Small intestine (tissue), 7 donors: ENCODE data around the gene LECT2. TPM values are rescaled to one million over a fixed set of nuclear protein-coding genes. Genes with fewer than 3 reads are reported as not detected.

Source experiments
- DNase-seq, 2 donors: peaks; one replicate each; pipeline versions ENCODE4 v3.0.0 to v3.0.0-alpha.2; 2013
- FAIRE-seq: peaks from 2 replicates; lab custom pipeline; 2012; peaks lifted over from hg19 to GRCh38; lab: Jason Lieb, UNC
- H3K27ac ChIP-seq, 3 donors: one replicate each; pipeline ENCODE4 v1.5.1; 2013; ENCODE audit warnings: low read length in 2 of 3, mild to moderate bottlenecking in 2 of 3, control low read depth in 1 of 3, inconsistent platforms in 1 of 3, low read depth in 1 of 3, moderate library complexity in 1 of 3
- H3K27me3 ChIP-seq, 3 donors: one replicate each; pipeline ENCODE4 v1.6.1; 2013; ENCODE audit warnings: low read length in 3 of 3, inconsistent platforms in 1 of 3; ENCODE audit not compliant: control insufficient read depth in 3 of 3, insufficient read depth in 3 of 3
- H3K36me3 ChIP-seq, 3 donors: one replicate each; pipeline ENCODE4 v1.6.1; 2013; ENCODE audit warnings: low read length in 3 of 3, inconsistent platforms in 1 of 3, low read depth in 1 of 3, mild to moderate bottlenecking in 1 of 3, moderate library complexity in 1 of 3; ENCODE audit not compliant: control insufficient read depth in 3 of 3, insufficient read depth in 2 of 3
- H3K4me1 ChIP-seq, 3 donors: one replicate each; pipeline ENCODE4 v1.6.1; 2013; ENCODE audit warnings: low read length in 2 of 3, inconsistent platforms in 1 of 3, low read depth in 1 of 3, mild to moderate bottlenecking in 1 of 3, moderate library complexity in 1 of 3; ENCODE audit not compliant: control insufficient read depth in 3 of 3, insufficient read depth in 2 of 3
- H3K4me3 ChIP-seq, 3 donors: one replicate each; pipeline ENCODE4 v1.5.1; 2013; ENCODE audit warnings: low read length in 3 of 3, control low read depth in 1 of 3, inconsistent platforms in 1 of 3, low read depth in 1 of 3, mild to moderate bottlenecking in 1 of 3, moderate library complexity in 1 of 3
- H3K9me3 ChIP-seq, 2 donors: one replicate each; pipeline ENCODE4 v1.6.1; 2013; ENCODE audit warnings: low read depth in 1 of 2, low read length in 1 of 2; ENCODE audit not compliant: control insufficient read depth in 2 of 2, insufficient read depth in 1 of 2
- WGBS, 3 donors: extraction: QIAGEN DNeasy Blood & Tissue Kit; methylation state at CpG; one replicate each; pipeline ENCODE4 v1.1.7; 2013; 5-methylcytosine and 5-hydroxymethylcytosine counted together
- polyA plus RNA-seq, 4 donors: library from polyadenylated mRNA; stranded (reverse) in 3 of 4; unstranded in 1 of 4; fragments of 200-250 nt in 3 of 4; fragments of 120-200 nt in 1 of 4; gene quantifications; one replicate each; pipeline versions ENCODE4 v1.2.1 to v1.2.3, GENCODE V29; 2013
- donor health status: healthy with polysubstance abuse.
- donor health status: control.
- donor health status: control.
- donor health status: Bipolar disorder and iron deficiency.
- donor health status: healthy.

The LECT2 gene
- polyA plus RNA-seq, 4 donors, result not detected

- Histone ChIP-seq H3K27me3 (no peaks in the 10 kb centered on the region), H3K4me3 (no peak overlapping the region), H3K27ac (no peak overlapping the region), H3K4me1 (no peaks in the 10 kb centered on the region), H3K9me3 (no peaks in the 10 kb centered on the region), H3K36me3 (no peaks in the 10 kb centered on the region)
- 69 to 84% (median 83%) methylated on average over 1 of the region's 1 CpG for WGBS, 3 donors
- FAIRE-seq (no peak), DNase-seq (no peak)
These were observed 10.0 kb upstream of the LECT2 start for GRCh38 chr5:135964670-135965320.

GRCh38 chr5:135955525-135955924 lies 742 bp upstream of the LECT2 start:
- WGBS, 3 donors, result 80 to 92% (median 82%) methylated on average over 4 of the region's 4 CpGs
- Histone ChIP-seq H3K27me3 (no peaks in the 10 kb centered on the region), H3K4me1 (peaks cover 0 to 5% (median 0%) of the 10 kb centered on the region in 3 donors), H3K4me3 (no peak overlapping the region), H3K27ac (no peak overlapping the region), H3K9me3 (no peaks in the 10 kb centered on the region), H3K36me3 (no peaks in the 10 kb centered on the region)
- DNase-seq (no peak), FAIRE-seq (no peak)

GRCh38 chr5:135953850-135954249 lies 933 bp downstream of the LECT2 start:
- Histone ChIP-seq H3K4me3 (no peak overlapping the region), H3K36me3 (no peaks in the 10 kb centered on the region), H3K27ac (no peak overlapping the region), H3K27me3 (no peaks in the 10 kb centered on the region), H3K4me1 (peaks cover 0 to 5% (median 0%) of the 10 kb centered on the region in 3 donors), H3K9me3 (no peaks in the 10 kb centered on the region)
- no peak for FAIRE-seq
- 74 to 78% (median 77%) methylated on average over 2 of the region's 2 CpGs for WGBS, 3 donors
- no peak for DNase-seq

GRCh38 chr5:135952683-135953082 lies 2.1 kb downstream of the LECT2 start:
- 84 to 89% (median 84%) methylated on average over 4 of the region's 4 CpGs for WGBS, 3 donors
- H3K4me3 ChIP-seq, result no peak overlapping the region
- FAIRE-seq, result no peak

GRCh38 chr5:135951807-135952206 lies 3.0 kb downstream of the LECT2 start:
- WGBS, 3 donors, result 17 to 59% (median 27%) methylated on average over 6 of the region's 6 CpGs
- DNase-seq, result peak in 1 of 2 donors; percentile 13
- H3K9me3 ChIP-seq, result no peaks in the 10 kb centered on the region
- FAIRE-seq, result no peak
- no peak overlapping the region for H3K27ac ChIP-seq
- H3K4me1 ChIP-seq, result peaks cover 0 to 5% (median 0%) of the 10 kb centered on the region in 3 donors
- no peaks in the 10 kb centered on the region for H3K36me3 ChIP-seq
- no peaks in the 10 kb centered on the region for H3K27me3 ChIP-seq
- no peak overlapping the region for H3K4me3 ChIP-seq

More at GRCh38 chr5:135952683-135953082, 2.1 kb downstream of the LECT2 start:
- no peak for DNase-seq
- Histone ChIP-seq H3K27ac (no peak overlapping the region), H3K9me3 (no peaks in the 10 kb centered on the region), H3K4me1 (peaks cover 0 to 5% (median 0%) of the 10 kb centered on the region in 3 donors), H3K36me3 (no peaks in the 10 kb centered on the region), H3K27me3 (no peaks in the 10 kb centered on the region)

- peaks cover 0 to 5% (median 0%) of the 10 kb centered on the region in 3 donors for H3K4me1 ChIP-seq
- H3K27me3 ChIP-seq, result no peaks in the 10 kb centered on the region
- FAIRE-seq, result no peak
- no peaks in the 10 kb centered on the region for H3K9me3 ChIP-seq
- no peak overlapping the region for H3K27ac ChIP-seq
- peak; percentile 3 to 38 for DNase-seq
- H3K4me3 ChIP-seq, result no peak overlapping the region
- H3K36me3 ChIP-seq, result no peaks in the 10 kb centered on the region
- WGBS, 3 donors, result 18 to 60% (median 33%) methylated on average over 4 of the region's 4 CpGs
These were observed 3.5 kb downstream of the LECT2 start for GRCh38 chr5:135951257-135951656.

- Histone ChIP-seq H3K36me3 (no peaks in the 10 kb centered on the region), H3K9me3 (no peaks in the 10 kb centered on the region), H3K27ac (no peak overlapping the region), H3K4me3 (no peak overlapping the region), H3K27me3 (no peaks in the 10 kb centered on the region), H3K4me1 (peaks cover 0 to 5% (median 0%) of the 10 kb centered on the region in 3 donors)
- FAIRE-seq (no peak), DNase-seq (no peak)
- WGBS, 3 donors, result 53 to 76% (median 76%) methylated on average over 3 of the region's 3 CpGs
These were observed 4.2 kb downstream of the LECT2 start for GRCh38 chr5:135950611-135951010.

GRCh38 chr5:135944967-135945560 lies 9.7 kb downstream of the LECT2 start:
- 0% methylated on average over 3 of the region's 3 CpGs for WGBS, 3 donors
- no peaks in the 10 kb centered on the region for H3K4me1 ChIP-seq
- peak; percentile 79 to 81 for DNase-seq
- H3K9me3 ChIP-seq, result no peaks in the 10 kb centered on the region
- no peaks in the 10 kb centered on the region for H3K36me3 ChIP-seq
- H3K27ac ChIP-seq, result no peak overlapping the region
- FAIRE-seq, result peak; percentile 78
- peaks cover 0 to 4% (median 0%) of the 10 kb centered on the region in 3 donors for H3K27me3 ChIP-seq
- no peak overlapping the region for H3K4me3 ChIP-seq
